ENCODE data around the gene TRIM13.

The TRIM13 gene

GRCh38 chr13:49993111-49993510 is 3.7 kb upstream of the TRIM13 start:
- Histone ChIP-seq H3K4me3 (ENCODE audit: low read depth, low read length) (no peak overlapping the region), H3K27ac (no peak overlapping the region), H3K9me3 (ENCODE audit: severe bottlenecking) (no peaks in the 10 kb centered on the region), H3K36me3 (peaks cover 7% of the 10 kb centered on the region), H3K27me3 (ENCODE audit: insufficient read depth, low read depth, severe bottlenecking) (no peaks in the 10 kb centered on the region)
- no peak for TF ChIP-seq CTCF (IDR thresholded peaks at IDR 0.05; ENCODE audit: low read depth, low read length)
- DNase-seq: no peak

- no peak for DNase-seq
- H3K27me3 ChIP-seq (ENCODE audit: insufficient read depth, low read depth, severe bottlenecking): no peaks in the 10 kb centered on the region
- no peaks in the 10 kb centered on the region for H3K9me3 ChIP-seq (ENCODE audit: severe bottlenecking)
- TF ChIP-seq CTCF (IDR thresholded peaks at IDR 0.05; ENCODE audit: low read depth, low read length): no peak
- peaks cover 13% of the 10 kb centered on the region for H3K36me3 ChIP-seq
- H3K27ac ChIP-seq: no peak overlapping the region
- no peak overlapping the region for H3K4me3 ChIP-seq (ENCODE audit: low read depth, low read length)
These were observed 3.2 kb upstream of the TRIM13 start for GRCh38 chr13:49993666-49994065.

GRCh38 chr13:49995625-49996101 is 1.2 kb upstream of the TRIM13 start:
- Histone ChIP-seq H3K27me3 (ENCODE audit: insufficient read depth, low read depth, severe bottlenecking) (no peaks in the 10 kb centered on the region), H3K27ac (peak overlapping the region; percentile 97), H3K36me3 (peaks cover 23% of the 10 kb centered on the region), H3K4me3 (ENCODE audit: low read depth, low read length) (peak overlapping the region; percentile 62), H3K9me3 (ENCODE audit: severe bottlenecking) (no peaks in the 10 kb centered on the region)
- TF ChIP-seq CTCF (IDR thresholded peaks at IDR 0.05; ENCODE audit: low read depth, low read length): no peak
- no peak for DNase-seq

- peak overlapping the region; percentile 97 for H3K27ac ChIP-seq
- DNase-seq: peak; percentile 88
- no peak for TF ChIP-seq CTCF (IDR thresholded peaks at IDR 0.05; ENCODE audit: low read depth, low read length)
- peak overlapping the region; percentile 62 for H3K4me3 ChIP-seq (ENCODE audit: low read depth, low read length)
- H3K27me3 ChIP-seq (ENCODE audit: insufficient read depth, low read depth, severe bottlenecking): no peaks in the 10 kb centered on the region
- peaks cover 26% of the 10 kb centered on the region for H3K36me3 ChIP-seq
- no peaks in the 10 kb centered on the region for H3K9me3 ChIP-seq (ENCODE audit: severe bottlenecking)
These were observed 504 bp upstream of the TRIM13 start for GRCh38 chr13:49996161-49996915.

- Histone ChIP-seq H3K4me3 (ENCODE audit: low read depth, low read length) (peak overlapping the region; percentile 74), H3K36me3 (peaks cover 26% of the 10 kb centered on the region), H3K27me3 (ENCODE audit: insufficient read depth, low read depth, severe bottlenecking) (no peaks in the 10 kb centered on the region), H3K27ac (peak overlapping the region; percentile 98), H3K9me3 (ENCODE audit: severe bottlenecking) (no peaks in the 10 kb centered on the region)
- TF ChIP-seq CTCF (IDR thresholded peaks at IDR 0.05; ENCODE audit: low read depth, low read length): no peak
- DNase-seq: no peak
These were observed 1.1 kb downstream of the TRIM13 start for GRCh38 chr13:49997955-49998354.

Measured in WERI-Rb-1 (cell line).